Neural progenitor cell (in vitro differentiated cells): ENCODE results near the gene MXRA8.

Experiments used
- EZH2 ChIP-seq: fragments of 200-600 bp; sonication (generic); IDR thresholded peaks from 2 replicates; pipeline ENCODE4 v1.6.1; 2017; ENCODE audit warnings: antibody characterized with exemption, mild to moderate bottlenecking, moderate library complexity
- EZH2phosphoT487 ChIP-seq: fragments of 200-600 bp; sonication (generic); IDR thresholded peaks from 2 replicates; pipeline ENCODE4 v1.6.1; 2017; ENCODE audit warnings: antibody characterized with exemption
- TF ChIP-seq, protein P1 (sequence below): fragments of 200-600 bp; sonication (generic); IDR thresholded peaks from 2 replicates; pipeline ENCODE4 v1.5.1; 2017; ENCODE audit warnings: antibody characterized with exemption, mild to moderate bottlenecking

DNA sequence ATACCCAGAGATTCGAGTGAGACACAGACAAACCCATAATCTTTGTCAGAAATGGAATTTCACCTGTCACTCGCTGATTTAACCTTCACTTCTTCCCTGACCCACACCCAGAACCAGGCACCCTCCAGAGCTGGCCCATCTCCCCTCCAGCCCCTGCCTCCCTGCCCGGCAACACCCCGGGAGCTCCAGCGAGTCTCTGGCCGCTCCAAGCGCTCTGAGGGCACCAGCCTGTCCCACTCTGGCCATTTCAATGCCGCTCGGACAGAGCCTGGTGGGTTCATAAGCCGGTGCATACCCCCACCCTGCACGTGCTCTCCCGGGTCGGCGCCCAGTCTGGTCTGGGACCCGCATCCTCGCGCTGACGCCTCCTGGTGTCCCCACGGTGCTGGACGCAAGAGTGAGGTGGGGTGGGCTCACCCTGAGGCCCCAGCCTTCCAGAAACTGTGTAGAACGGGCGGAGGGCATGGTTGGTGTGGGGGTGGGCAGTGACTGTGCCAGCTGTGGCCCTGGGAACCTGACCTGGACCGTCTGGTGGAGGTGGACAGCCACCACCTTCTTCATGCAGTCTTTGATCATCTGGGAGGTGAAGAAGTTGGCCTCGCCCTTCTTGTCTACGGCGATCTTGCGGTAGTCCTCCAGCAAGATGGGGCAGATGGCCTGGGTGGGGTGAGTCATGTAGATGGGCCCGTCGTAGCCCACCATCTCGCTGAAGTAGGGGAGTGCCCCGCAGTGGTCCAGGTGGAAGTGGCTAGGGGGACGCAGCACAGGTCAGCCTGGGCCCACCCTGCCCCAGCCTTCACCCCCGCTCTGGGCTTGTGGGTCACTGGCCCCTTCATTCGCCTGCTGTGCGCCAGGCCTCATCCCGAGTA, 39.3 kb downstream of the MXRA8 start:
- TF ChIP-seq, protein P1, sequence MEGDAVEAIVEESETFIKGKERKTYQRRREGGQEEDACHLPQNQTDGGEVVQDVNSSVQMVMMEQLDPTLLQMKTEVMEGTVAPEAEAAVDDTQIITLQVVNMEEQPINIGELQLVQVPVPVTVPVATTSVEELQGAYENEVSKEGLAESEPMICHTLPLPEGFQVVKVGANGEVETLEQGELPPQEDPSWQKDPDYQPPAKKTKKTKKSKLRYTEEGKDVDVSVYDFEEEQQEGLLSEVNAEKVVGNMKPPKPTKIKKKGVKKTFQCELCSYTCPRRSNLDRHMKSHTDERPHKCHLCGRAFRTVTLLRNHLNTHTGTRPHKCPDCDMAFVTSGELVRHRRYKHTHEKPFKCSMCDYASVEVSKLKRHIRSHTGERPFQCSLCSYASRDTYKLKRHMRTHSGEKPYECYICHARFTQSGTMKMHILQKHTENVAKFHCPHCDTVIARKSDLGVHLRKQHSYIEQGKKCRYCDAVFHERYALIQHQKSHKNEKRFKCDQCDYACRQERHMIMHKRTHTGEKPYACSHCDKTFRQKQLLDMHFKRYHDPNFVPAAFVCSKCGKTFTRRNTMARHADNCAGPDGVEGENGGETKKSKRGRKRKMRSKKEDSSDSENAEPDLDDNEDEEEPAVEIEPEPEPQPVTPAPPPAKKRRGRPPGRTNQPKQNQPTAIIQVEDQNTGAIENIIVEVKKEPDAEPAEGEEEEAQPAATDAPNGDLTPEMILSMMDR: no peak
- TF ChIP-seq EZH2 (no peak), EZH2phosphoT487 (no peak)
